Thyroid gland (tissue), 4 donors: ENCODE data around the gene ANXA3. TPM values are rescaled to one million over a fixed set of nuclear protein-coding genes. Genes with fewer than 3 reads are reported as not detected.

Experiments
- DNase-seq, 2 donors: peaks; one replicate each; pipeline ENCODE4 v3.0.0-alpha.2; 2019
- H3K27ac ChIP-seq, 3 donors: fragments of 200-600 bp; sonication (generic); 1 replicate in 2 of 3; 2 replicates in 1 of 3; pipeline ENCODE4 v1.5.1; 2016 to 2019; ENCODE audit warnings: mild to moderate bottlenecking in 1 of 3, moderate library complexity in 1 of 3
- H3K27me3 ChIP-seq: fragments of 200-600 bp; sonication (generic); one replicate; pipeline ENCODE4 v1.5.1; 2019
- H3K36me3 ChIP-seq, 2 donors: fragments of 200-600 bp; sonication (generic); one replicate each; pipeline ENCODE4 v1.5.1; 2016 to 2019
- H3K4me1 ChIP-seq, 2 donors: fragments of 200-600 bp; sonication (generic); one replicate each; pipeline ENCODE4 v1.5.1; 2017 to 2019
- H3K4me3 ChIP-seq, 3 donors: fragments of 200-600 bp; sonication (generic); replicated peaks in 1 of 3; 1 replicate in 2 of 3; 2 replicates in 1 of 3; pipeline ENCODE4 v1.5.1; 2016; ENCODE audit warnings: mild to moderate bottlenecking in 1 of 3
- H3K9me3 ChIP-seq: fragments of 200-600 bp; sonication (generic); one replicate; pipeline ENCODE4 v1.5.1; 2017
- POLR2A ChIP-seq, 2 donors: fragments of 450-650 bp; IDR thresholded peaks; one replicate each; pipeline ENCODE4 v1.6.1; 2017; ENCODE audit warnings: antibody characterized with exemption in 2 of 2, mild to moderate bottlenecking in 2 of 2, moderate library complexity in 1 of 2
- WGBS, 2 donors: methylation state at CpG; one replicate each; pipeline ENCODE4 v1.1.5; 2017; 5-methylcytosine and 5-hydroxymethylcytosine counted together
- intact Hi-C: fragments of 100-400 bp; cut with DNase I; formaldehyde crosslinking; loops from one replicate; pipeline ENCODE4 v1.15.1; 2023
- total RNA-seq, 4 donors: library from RNA; depleted of rRNA; stranded (reverse); fragments of >200 nt; gene quantifications; one replicate each; pipeline ENCODE4 v1.2.3, GENCODE V29; 2016
- TF ChIP-seq, protein P1 (sequence below), 6 experiments: fragments of 200-600 bp in 3 of 6; fragments of 450-650 bp in 3 of 6; sonication (generic) in 3 of 6; IDR thresholded peaks; one replicate each; pipeline ENCODE4 v1.5.1; 2016 to 2019; ENCODE audit warnings: antibody characterized with exemption in 6 of 6, mild to moderate bottlenecking in 2 of 6, inconsistent platforms in 1 of 6, moderate library complexity in 1 of 6

Gene ANXA3
- total RNA-seq, 4 donors from 2014 or later = 98.7 to 213 (median 156) TPM

DNA sequence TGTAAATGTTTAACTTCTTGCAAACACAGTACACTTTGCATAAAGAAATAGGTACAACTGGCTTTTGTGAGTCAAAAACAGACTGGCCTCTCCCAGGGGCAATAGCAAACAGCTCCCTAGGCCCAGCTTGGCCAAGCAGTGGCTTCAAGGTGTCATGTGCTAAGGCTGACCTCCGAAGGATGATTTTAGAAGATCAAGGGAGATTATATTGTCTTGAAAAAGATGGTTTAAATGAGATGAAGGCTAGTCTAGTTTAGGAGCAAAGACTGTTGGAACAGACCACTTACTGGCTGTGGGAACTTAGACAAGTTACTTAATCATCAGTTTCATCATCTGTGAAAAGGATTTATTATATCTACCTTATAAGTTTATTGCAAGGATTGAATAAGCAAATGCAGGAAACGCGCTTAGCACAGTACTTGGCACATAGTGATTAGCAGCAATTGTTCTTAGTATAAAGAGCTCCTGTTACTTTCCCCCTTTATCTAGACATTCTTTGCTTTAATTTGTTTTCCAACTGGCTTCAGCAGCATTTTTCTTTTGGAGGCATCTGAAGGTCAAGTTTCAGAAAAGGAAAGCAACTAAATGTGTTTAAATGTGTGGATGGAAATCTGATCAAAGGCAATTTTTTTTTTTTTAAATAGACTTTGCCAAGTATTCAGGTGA, 17.2 kb downstream of the ANXA3 start:
- no peak for DNase-seq
- 84 to 91% methylated on average over 3 of the region's 3 CpGs for WGBS, 2 donors
- intact Hi-C loops = no loop called here
- TF ChIP-seq, protein P1, sequence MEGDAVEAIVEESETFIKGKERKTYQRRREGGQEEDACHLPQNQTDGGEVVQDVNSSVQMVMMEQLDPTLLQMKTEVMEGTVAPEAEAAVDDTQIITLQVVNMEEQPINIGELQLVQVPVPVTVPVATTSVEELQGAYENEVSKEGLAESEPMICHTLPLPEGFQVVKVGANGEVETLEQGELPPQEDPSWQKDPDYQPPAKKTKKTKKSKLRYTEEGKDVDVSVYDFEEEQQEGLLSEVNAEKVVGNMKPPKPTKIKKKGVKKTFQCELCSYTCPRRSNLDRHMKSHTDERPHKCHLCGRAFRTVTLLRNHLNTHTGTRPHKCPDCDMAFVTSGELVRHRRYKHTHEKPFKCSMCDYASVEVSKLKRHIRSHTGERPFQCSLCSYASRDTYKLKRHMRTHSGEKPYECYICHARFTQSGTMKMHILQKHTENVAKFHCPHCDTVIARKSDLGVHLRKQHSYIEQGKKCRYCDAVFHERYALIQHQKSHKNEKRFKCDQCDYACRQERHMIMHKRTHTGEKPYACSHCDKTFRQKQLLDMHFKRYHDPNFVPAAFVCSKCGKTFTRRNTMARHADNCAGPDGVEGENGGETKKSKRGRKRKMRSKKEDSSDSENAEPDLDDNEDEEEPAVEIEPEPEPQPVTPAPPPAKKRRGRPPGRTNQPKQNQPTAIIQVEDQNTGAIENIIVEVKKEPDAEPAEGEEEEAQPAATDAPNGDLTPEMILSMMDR (IDR thresholded peaks at IDR 0.05) = no peak
- TF ChIP-seq POLR2A (IDR thresholded peaks at IDR 0.05) = no peak
- Histone ChIP-seq H3K4me3 (no peak overlapping the region), H3K4me1 (peaks cover 18 to 39% of the 10 kb centered on the region in 2 donors), H3K9me3 (no peaks in the 10 kb centered on the region), H3K36me3 (no peaks in the 10 kb centered on the region), H3K27me3 (no peaks in the 10 kb centered on the region), H3K27ac (peak overlapping the region in 2 of 3 donors; percentile 18 to 59)

DNA sequence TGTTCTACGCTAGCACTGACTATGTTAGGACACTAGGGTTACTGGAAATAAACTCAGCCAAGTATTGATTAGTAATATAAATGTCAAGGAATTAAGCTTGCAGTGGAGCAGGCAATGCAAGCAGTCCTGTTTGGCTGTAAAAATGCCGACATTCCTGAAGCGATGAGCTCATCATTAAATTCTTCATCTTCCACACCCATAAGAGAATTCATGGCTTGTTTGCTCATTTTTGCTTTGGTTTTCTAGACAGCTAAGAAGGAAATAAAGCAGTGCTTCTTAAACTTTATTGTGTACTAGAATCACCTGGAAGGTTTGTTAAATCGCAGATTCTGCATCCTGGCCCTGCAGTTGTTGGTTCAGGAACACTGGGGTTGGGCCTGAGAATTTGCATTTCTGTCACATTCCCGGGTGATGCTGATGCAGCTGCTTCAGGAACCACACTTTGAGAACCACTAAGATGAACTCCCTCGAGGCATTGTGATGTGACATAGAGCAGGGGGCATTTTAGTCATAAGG, 17.8 kb downstream of the ANXA3 start:
- TF ChIP-seq, protein P1 (IDR thresholded peaks at IDR 0.05) = no peak
- TF ChIP-seq POLR2A (IDR thresholded peaks at IDR 0.05) = no peak
- Histone ChIP-seq H3K9me3 (no peaks in the 10 kb centered on the region), H3K4me3 (no peak overlapping the region), H3K27ac (peak overlapping the region in 2 of 3 donors; percentile 18 to 59), H3K4me1 (peaks cover 17 to 33% of the 10 kb centered on the region in 2 donors), H3K27me3 (no peaks in the 10 kb centered on the region), H3K36me3 (no peaks in the 10 kb centered on the region)
- WGBS, 2 donors = 69 to 78% methylated on average over 6 of the region's 6 CpGs
- intact Hi-C loops = no loop called here
- no peak for DNase-seq

DNA sequence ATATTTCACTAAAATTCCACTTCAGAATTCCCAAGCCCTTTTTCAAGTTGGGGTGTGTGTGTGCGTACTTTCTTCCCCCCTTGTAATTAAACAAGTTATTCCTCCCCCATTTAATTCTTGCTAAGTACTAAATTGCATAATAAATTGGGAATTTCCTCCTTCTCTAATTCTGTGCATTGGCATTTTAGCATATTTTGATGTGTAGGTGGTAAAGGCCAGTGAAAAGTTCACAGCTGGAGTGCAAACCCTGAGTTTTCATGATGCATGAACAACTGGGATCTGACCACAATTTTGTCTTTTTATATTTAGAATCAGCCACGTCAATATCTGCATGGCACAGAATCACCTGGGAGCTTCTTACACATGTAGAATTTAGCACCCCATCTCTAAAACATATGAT, 18.5 kb downstream of the ANXA3 start:
- intact Hi-C loops = no loop called here
- H3K4me3 ChIP-seq = no peak overlapping the region
- H3K9me3 ChIP-seq = no peaks in the 10 kb centered on the region
- DNase-seq = no peak
- H3K27me3 ChIP-seq = no peaks in the 10 kb centered on the region
- no peak overlapping the region for H3K27ac ChIP-seq
- no peaks in the 10 kb centered on the region for H3K36me3 ChIP-seq
- WGBS, 2 donors = 91 to 93% methylated on average over 2 of the region's 2 CpGs
- TF ChIP-seq, protein P1 (IDR thresholded peaks at IDR 0.05) = no peak
- no peak for TF ChIP-seq POLR2A (IDR thresholded peaks at IDR 0.05)
- peaks cover 12 to 25% of the 10 kb centered on the region in 2 donors for H3K4me1 ChIP-seq

DNA sequence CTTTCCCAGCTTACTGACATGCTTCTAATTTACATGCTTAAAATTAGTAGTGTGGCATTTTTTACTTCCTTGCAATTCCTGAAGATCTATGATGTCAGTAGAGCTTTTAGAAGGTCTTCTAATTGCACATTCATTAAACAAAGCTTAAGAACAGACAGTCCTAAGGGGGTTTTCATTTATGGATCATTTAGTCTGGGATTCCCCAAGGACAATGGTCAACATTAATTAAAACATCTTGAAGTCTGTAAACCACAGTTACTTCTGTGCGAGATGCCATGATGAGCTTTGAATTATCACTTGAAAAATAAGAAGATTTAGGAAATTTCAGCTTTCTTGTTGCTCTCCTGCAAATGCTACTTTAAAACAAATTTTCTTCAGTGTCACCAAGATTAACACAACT, 20.2 kb downstream of the ANXA3 start:
- 89 to 97% methylated on average over 1 of the region's 1 CpG for WGBS, 2 donors
- H3K27ac ChIP-seq = no peak overlapping the region
- H3K4me1 ChIP-seq = peaks cover 4 to 15% of the 10 kb centered on the region in 2 donors
- TF ChIP-seq POLR2A (IDR thresholded peaks at IDR 0.05) = no peak
- TF ChIP-seq, protein P1 (IDR thresholded peaks at IDR 0.05) = no peak
- no peaks in the 10 kb centered on the region for H3K36me3 ChIP-seq
- DNase-seq = no peak
- no peaks in the 10 kb centered on the region for H3K27me3 ChIP-seq
- intact Hi-C loops = no loop called here
- no peaks in the 10 kb centered on the region for H3K9me3 ChIP-seq
- H3K4me3 ChIP-seq = no peak overlapping the region

DNA sequence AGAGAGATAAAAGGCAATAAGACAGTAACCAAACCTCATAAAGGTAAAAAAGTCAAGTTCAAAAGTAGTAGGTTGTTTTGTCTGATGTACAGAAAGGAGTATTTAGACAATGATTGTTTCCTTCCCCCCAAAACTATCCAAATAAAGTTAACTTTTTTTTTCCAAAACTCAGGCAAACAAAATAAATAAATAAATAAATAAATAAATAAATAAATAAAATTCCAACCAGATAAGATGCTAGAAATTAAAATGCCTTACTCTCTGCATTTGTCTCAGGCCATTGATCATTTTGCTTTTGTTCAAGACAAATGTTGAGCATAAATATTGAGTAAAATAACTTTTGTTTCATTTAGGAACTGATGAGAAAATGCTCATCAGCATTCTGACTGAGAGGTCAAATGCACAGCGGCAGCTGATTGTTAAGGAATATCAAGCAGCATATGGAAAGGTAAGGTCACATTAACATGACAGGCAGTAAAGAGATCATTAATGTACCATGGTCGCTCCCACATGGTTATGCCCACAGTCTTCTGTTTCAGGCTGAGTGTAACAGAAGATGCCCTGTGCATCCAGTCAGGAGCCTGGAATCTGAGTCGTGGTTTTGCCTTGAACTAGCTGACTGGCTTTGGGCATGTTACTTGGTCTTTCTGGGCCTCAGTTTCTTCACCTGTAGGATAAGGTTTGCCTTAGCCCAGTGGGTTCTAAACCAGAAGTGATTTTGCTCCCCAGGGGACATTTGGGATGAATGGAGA, 27.3 kb downstream of the ANXA3 start:
- no peaks in the 10 kb centered on the region for H3K9me3 ChIP-seq
- no peaks in the 10 kb centered on the region for H3K4me1 ChIP-seq
- no peak overlapping the region for H3K4me3 ChIP-seq
- no peaks in the 10 kb centered on the region for H3K27me3 ChIP-seq
- TF ChIP-seq, protein P1 (IDR thresholded peaks at IDR 0.05) = no peak
- TF ChIP-seq POLR2A (IDR thresholded peaks at IDR 0.05) = no peak
- 97 to 98% methylated on average over 3 of the region's 3 CpGs for WGBS, 2 donors
- peaks cover 0 to 15% of the 10 kb centered on the region in 2 donors for H3K36me3 ChIP-seq
- H3K27ac ChIP-seq = no peak overlapping the region
- intact Hi-C loops = no loop called here
- DNase-seq = no peak
